IMR-90 (cell line): ENCODE data around the gene EDN2. TPM values are rescaled to one million over a fixed set of nuclear protein-coding genes. Genes with fewer than 3 reads are reported as not detected.

Experiments
- ATAC-seq: fragments of 200-7000 bp; cut with Tn5 transposase; 2 replicates; pipeline ENCODE4 v1.9.1; 2020; ENCODE audit warnings: low read depth, mild to moderate bottlenecking, moderate library complexity
- BruUV-seq: library from RNA; stranded (reverse); fragments of 400-500 nt; replicated peaks from 2 replicates; lab custom pipeline; 2021; lab: Mats Ljungman, UMichigan
- CTCF ChIA-PET: fragments of 300-600 bp; formaldehyde crosslinking; extraction: SDS; loops from one replicate; lab custom pipeline; 2021; ENCODE audit warnings: antibody characterized with exemption; lab: Yijun Ruan, JAX
- POLR2A ChIA-PET: fragments of 300-600 bp; sonication (Branson Sonifier 250); formaldehyde crosslinking; loops from one replicate; lab custom pipeline; 2022; ENCODE audit warnings: antibody characterized with exemption; ENCODE audit not compliant: unreplicated experiment; lab: Charles Lee
- DNase-seq: peaks from one replicate; pipeline ENCODE4 v3.0.0; 2013
- H2AFZ ChIP-seq: replicated peaks from 2 replicates; pipeline ENCODE3; 2013; ENCODE audit warnings: low read length, mild to moderate bottlenecking; ENCODE audit not compliant: poor library complexity
- H2AK5ac ChIP-seq: 2 replicates; pipeline ENCODE4 v1.6.1; 2013; ENCODE audit warnings: low read depth, low read length, inconsistent platforms
- H2AK9ac ChIP-seq: replicated peaks from 2 replicates; pipeline ENCODE3; 2013; ENCODE audit warnings: mild to moderate bottlenecking, low read depth, low read length, moderate library complexity; ENCODE audit not compliant: poor library complexity
- H2BK120ac ChIP-seq: 2 replicates; pipeline ENCODE4 v1.6.1; 2013; ENCODE audit warnings: low read depth, low read length, inconsistent platforms
- H2BK15ac ChIP-seq: 3 replicates; pipeline ENCODE4 v1.6.1; 2013; ENCODE audit warnings: low read depth, low read length, inconsistent platforms
- H2BK20ac ChIP-seq: 2 replicates; pipeline ENCODE4 v1.6.1; 2013; ENCODE audit warnings: low read depth, mild to moderate bottlenecking, inconsistent platforms, low read length, moderate library complexity
- H2BK5ac ChIP-seq: 2 replicates; pipeline ENCODE4 v1.6.1; 2013; ENCODE audit warnings: mild to moderate bottlenecking, low read depth, low read length, inconsistent platforms; ENCODE audit not compliant: poor library complexity, severe bottlenecking
- H3K14ac ChIP-seq: replicated peaks from 2 replicates; pipeline ENCODE4 v1.6.1; 2013; ENCODE audit warnings: low read depth, low read length, inconsistent platforms
- H3K18ac ChIP-seq: 2 replicates; pipeline ENCODE4 v1.6.1; 2013; ENCODE audit warnings: low read depth, low read length, control low read depth
- H3K23ac ChIP-seq: 2 replicates; pipeline ENCODE4 v1.6.1; 2013; ENCODE audit warnings: low read depth, low read length, inconsistent platforms
- H3K27ac ChIP-seq: 2 replicates; pipeline ENCODE4 v1.5.1; 2013; ENCODE audit warnings: mild to moderate bottlenecking, control low read depth, low read length; ENCODE audit not compliant: insufficient read depth
- H3K27me3 ChIP-seq: 2 replicates; pipeline ENCODE4 v1.6.1; 2013; ENCODE audit warnings: low read length; ENCODE audit not compliant: control insufficient read depth, insufficient read depth
- H3K36me3 ChIP-seq: 2 replicates; pipeline ENCODE4 v1.6.1; 2013; ENCODE audit warnings: low read length, mixed read lengths; ENCODE audit not compliant: control insufficient read depth, insufficient read depth
- H3K4ac ChIP-seq: 2 replicates; pipeline ENCODE4 v1.6.1; 2013; ENCODE audit warnings: low read depth, low read length, inconsistent platforms
- H3K4me1 ChIP-seq: 2 replicates; pipeline ENCODE4 v1.6.1; 2013; ENCODE audit warnings: low read length, mixed read lengths; ENCODE audit not compliant: control insufficient read depth, insufficient read depth
- H3K4me2 ChIP-seq: 2 replicates; pipeline ENCODE4 v1.6.1; 2013; ENCODE audit warnings: low read depth, mild to moderate bottlenecking, control low read depth, low read length, moderate library complexity
- H3K4me3 ChIP-seq: 2 replicates; pipeline ENCODE4 v1.5.1; 2013; ENCODE audit warnings: low read depth, mild to moderate bottlenecking, control low read depth, low read length, moderate library complexity; ENCODE audit not compliant: insufficient read depth
- H3K56ac ChIP-seq: 2 replicates; pipeline ENCODE4 v1.6.1; 2013; ENCODE audit warnings: low read length, inconsistent platforms; ENCODE audit not compliant: insufficient read depth; ENCODE audit errors: extremely low read depth
- H3K79me1 ChIP-seq, 2 experiments: 2 replicates each; pipeline ENCODE4 v1.6.1; 2013; ENCODE audit warnings: low read length in 2 of 2, inconsistent platforms in 1 of 2, low read depth in 1 of 2
- H3K9ac ChIP-seq: 2 replicates; pipeline ENCODE4 v1.6.1; 2013; ENCODE audit warnings: low read depth, low read length, control low read depth
- H3K9me1 ChIP-seq: 2 replicates; pipeline ENCODE4 v1.6.1; 2013; ENCODE audit warnings: low read length, inconsistent platforms; ENCODE audit not compliant: insufficient read depth
- H3K9me3 ChIP-seq: 2 replicates; pipeline ENCODE4 v1.6.1; 2013; ENCODE audit warnings: low read length; ENCODE audit not compliant: control insufficient read depth, insufficient read depth
- H4K20me1 ChIP-seq: 2 replicates; pipeline ENCODE4 v1.6.1; 2013; ENCODE audit warnings: low read length, inconsistent platforms; ENCODE audit not compliant: insufficient read depth
- H4K5ac ChIP-seq: 2 replicates; pipeline ENCODE4 v1.6.1; 2013; ENCODE audit warnings: mild to moderate bottlenecking, low read depth, low read length, control low read depth
- H4K8ac ChIP-seq, 2 experiments: 2 replicates each; pipeline ENCODE4 v1.6.1; 2013; ENCODE audit warnings: low read depth in 2 of 2, low read length in 2 of 2, control low read depth in 1 of 2, inconsistent platforms in 1 of 2
- H4K91ac ChIP-seq: 2 replicates; pipeline ENCODE4 v1.6.1; 2013; ENCODE audit warnings: low read depth, low read length, inconsistent platforms; ENCODE audit not compliant: insufficient read depth
- CHD1 ChIP-seq: IDR thresholded peaks from 2 replicates; pipeline ENCODE4 v1.6.1; 2012; ENCODE audit warnings: low read depth, low read length, improper control_type of control experiment
- MAFK ChIP-seq: IDR thresholded peaks from 2 replicates; pipeline ENCODE4 v1.6.1; 2012; ENCODE audit warnings: low read depth, low read length, improper control_type of control experiment
- WGBS, 2 experiments: methylation state at CpG; one replicate each; pipeline versions ENCODE4 v1.1.5 to v1.1.7; 2013; ENCODE audit warnings: missing lambda C conversion rate in 2 of 2; ENCODE audit not compliant: insufficient read length in 1 of 2; ENCODE audit errors: extremely low coverage in 2 of 2; 5-methylcytosine and 5-hydroxymethylcytosine counted together
- dilution Hi-C: fragments of 300-500 bp; cut with HindIII; formaldehyde crosslinking; loops from one replicate; pipeline ENCODE4 v1.14.3; 2018; ENCODE audit warnings: low sequenced_read_pairs; ENCODE audit not compliant: unreplicated experiment
- in situ Hi-C: fragments of 300-500 bp; cut with MboI; formaldehyde crosslinking; loops from 3 replicates; pipeline ENCODE4 v1.14.3; 2019; ENCODE audit warnings: low sequenced_read_pairs, inconsistent platforms, mixed read lengths
- intact Hi-C: fragments of 100-400 bp; cut with micrococcal nuclease; formaldehyde crosslinking; loops from 2 replicates; pipeline ENCODE4 v1.10.0; 2022
- polyA plus RNA-seq, 3 experiments: library from polyadenylated mRNA; depleted of rRNA; stranded (reverse); fragments of >200 nt; gene quantifications; 2 replicates each; pipeline ENCODE4 v1.2.3, GENCODE V29; 2012; ENCODE audit warnings: low replicate concordance in 1 of 3
- total RNA-seq: library from RNA; depleted of rRNA; stranded (reverse); fragments of >200 nt; gene quantifications from 2 replicates; pipeline ENCODE4 v1.2.3, GENCODE V29; 2012

EDN2 gene
- total and polyA plus RNA-seq, 2 of the 4 experiments (the other 2 are of a cell fraction), result 0.27 TPM; not detected in 1

DNA sequence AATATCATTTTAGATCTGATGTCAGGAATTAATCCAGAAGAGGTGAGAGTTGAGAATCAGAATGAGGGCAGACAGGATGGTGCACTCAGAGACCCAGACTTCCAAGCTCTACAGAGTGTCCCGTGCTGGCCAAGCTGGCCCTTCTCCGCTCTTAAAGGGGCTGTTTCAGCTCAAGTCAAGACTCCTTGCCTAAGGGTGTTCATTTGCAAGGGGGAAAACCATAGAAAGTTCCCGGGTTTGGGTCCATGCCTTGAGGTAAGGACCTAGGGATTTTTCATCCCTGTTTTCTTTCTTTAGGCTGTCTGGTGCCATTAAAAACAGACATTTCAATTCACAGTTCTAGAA lies 47.5 kb downstream of the EDN2 start:
- H3K9ac ChIP-seq, result no peak overlapping the region
- H2BK120ac ChIP-seq, result no peak overlapping the region
- no peak overlapping the region for H4K8ac ChIP-seq
- H3K56ac ChIP-seq, result no peak overlapping the region
- peaks cover 3% of the 10 kb centered on the region; the same call in 1 of the 2 replicates for H3K9me1 ChIP-seq
- H2BK20ac ChIP-seq, result no peak overlapping the region
- no peaks in the 10 kb centered on the region for H3K79me1 ChIP-seq
- no peaks in the 10 kb centered on the region for H4K20me1 ChIP-seq
- H4K91ac ChIP-seq, result no peak overlapping the region
- H3K9me3 ChIP-seq, result no peaks in the 10 kb centered on the region
- TF ChIP-seq MAFK (no peak), CHD1 (no peak)
- no peak overlapping the region for H2AK9ac ChIP-seq
- BruUV-seq, result no TSS peak
- no peak overlapping the region for H3K4me3 ChIP-seq
- no peak for ATAC-seq
- H3K14ac ChIP-seq, result no peak overlapping the region
- dilution Hi-C loops (no loop called here), in situ Hi-C loops (no loop called here), intact Hi-C loops (no loop called here)
- no peak overlapping the region for H2BK15ac ChIP-seq
- no peak for DNase-seq
- H3K23ac ChIP-seq, result no peak overlapping the region
- H3K4me2 ChIP-seq, result no peak overlapping the region
- POLR2A ChIA-PET, result no interaction called here
- H3K27ac ChIP-seq, result no peak overlapping the region
- H3K18ac ChIP-seq, result no peak overlapping the region
- H3K27me3 ChIP-seq, result peaks cover 46% of the 10 kb centered on the region
- WGBS, 2 experiments, result no CpG with 5 or more reads among the region's 3 CpGs
- H3K4me1 ChIP-seq, result peaks cover 8% of the 10 kb centered on the region
- H4K5ac ChIP-seq, result no peak overlapping the region
- H2AFZ ChIP-seq, result no peak overlapping the region
- H2BK5ac ChIP-seq, result no peak overlapping the region
- no peaks in the 10 kb centered on the region for H3K36me3 ChIP-seq
- no peak overlapping the region for H2AK5ac ChIP-seq
- CTCF ChIA-PET, result no interaction called here
- H3K4ac ChIP-seq, result no peak overlapping the region
